ENCODE data around the gene ADARB1. TPM values are rescaled to one million over a fixed set of nuclear protein-coding genes. Genes with fewer than 3 reads are reported as not detected.

The ADARB1 gene
- total and polyA plus RNA-seq, 9 donors: 6.0 to 23.7 (median 16.3) TPM

GRCh38 chr21:45170987-45171386 lies 96.6 kb downstream of the ADARB1 start:
- Histone ChIP-seq H3K4me1 (ENCODE audit: insufficient read depth) (peaks cover 2% of the 10 kb centered on the region), H3K27me3 (no peaks in the 10 kb centered on the region), H3K4me3 (no peak overlapping the region), H3K9me3 (no peaks in the 10 kb centered on the region), H3K27ac (no peak overlapping the region), H3K36me3 (no peaks in the 10 kb centered on the region)
- DNase-seq: no peak
- WGBS, 3 donors: 92 to 98% (median 98%) methylated on average over 8 of the region's 8 CpGs
- TF ChIP-seq CTCF (IDR thresholded peaks at IDR 0.05) (no peak), POLR2A (IDR thresholded peaks at IDR 0.05) (no peak)
- intact Hi-C loops (cut with DNase I): no loop called here

- no peak overlapping the region for H3K4me3 ChIP-seq
- no peak overlapping the region for H3K27ac ChIP-seq
- H3K27me3 ChIP-seq: no peaks in the 10 kb centered on the region
- no peaks in the 10 kb centered on the region for H3K4me1 ChIP-seq (ENCODE audit: insufficient read depth)
- TF ChIP-seq EP300 (IDR thresholded peaks at IDR 0.05): no peak
- no peak for TF ChIP-seq POLR2A (IDR thresholded peaks at IDR 0.05)
- TF ChIP-seq CTCF (IDR thresholded peaks at IDR 0.05): no peak
- H3K9me3 ChIP-seq: no peaks in the 10 kb centered on the region
- DNase-seq: no peak
- H3K36me3 ChIP-seq: no peaks in the 10 kb centered on the region
- intact Hi-C loops (cut with DNase I): no loop called here
- WGBS, 3 donors: 97 to 98% (median 98%) methylated on average over 10 of the region's 10 CpGs
Observed at GRCh38 chr21:45172420-45172819, 98.0 kb downstream of the ADARB1 start.

- TF ChIP-seq POLR2A (IDR thresholded peaks at IDR 0.05): no peak
- TF ChIP-seq EP300 (IDR thresholded peaks at IDR 0.05): no peak
- TF ChIP-seq CTCF (IDR thresholded peaks at IDR 0.05): no peak
- no peaks in the 10 kb centered on the region for H3K4me1 ChIP-seq (ENCODE audit: insufficient read depth)
- DNase-seq: no peak
- H3K4me3 ChIP-seq: no peak overlapping the region
- H3K9me3 ChIP-seq: no peaks in the 10 kb centered on the region
- H3K27me3 ChIP-seq: no peaks in the 10 kb centered on the region
- H3K27ac ChIP-seq: no peak overlapping the region
- H3K36me3 ChIP-seq: no peaks in the 10 kb centered on the region
- WGBS, 3 donors: 92 to 95% (median 95%) methylated on average over 12 of the region's 12 CpGs
- intact Hi-C loops (cut with DNase I): no loop called here
Observed at GRCh38 chr21:45175326-45176095, 101.1 kb downstream of the ADARB1 start.

GRCh38 chr21:45176141-45176540 lies 101.8 kb downstream of the ADARB1 start:
- no peak overlapping the region for H3K27ac ChIP-seq
- H3K9me3 ChIP-seq: no peaks in the 10 kb centered on the region
- DNase-seq: no peak
- H3K27me3 ChIP-seq: no peaks in the 10 kb centered on the region
- no peaks in the 10 kb centered on the region for H3K36me3 ChIP-seq
- intact Hi-C loops (cut with DNase I): no loop called here
- 94 to 96% (median 96%) methylated on average over 16 of the region's 16 CpGs for WGBS, 3 donors
- no peak overlapping the region for H3K4me3 ChIP-seq
- TF ChIP-seq POLR2A (IDR thresholded peaks at IDR 0.05) (no peak), EP300 (IDR thresholded peaks at IDR 0.05) (no peak), CTCF (IDR thresholded peaks at IDR 0.05) (no peak)
- no peaks in the 10 kb centered on the region for H3K4me1 ChIP-seq (ENCODE audit: insufficient read depth)

Measured in ovary (tissue), 9 donors.